SK-N-SH (cell line): ENCODE measurements around the gene DMRT2. TPM values are rescaled to one million over a fixed set of nuclear protein-coding genes. Genes with fewer than 3 reads are reported as not detected.
A peak's percentile ranks its signal among the peaks of the same experiment; 100 is the strongest.

Source experiments
- CTCF ChIA-PET: fragments of 300-600, 350-600 bp; formaldehyde crosslinking; extraction: SDS; loops from one replicate; lab custom pipeline; 2021; lab: Yijun Ruan, JAX
- POLR2A ChIA-PET: fragments of 350-600 bp; sonication (Branson Sonifier 250); formaldehyde crosslinking; extraction: SDS; loops from one replicate; lab custom pipeline; 2020; ENCODE audit warnings: antibody characterized with exemption, inconsistent platforms; lab: Yijun Ruan, JAX
- DNase-seq: peaks from one replicate; pipeline ENCODE4 v3.0.0; 2012
- H2AFZ ChIP-seq: fragments of 200-600 bp; sonication (generic); 2 replicates; pipeline ENCODE4 v1.8.1; 2016; ENCODE audit warnings: antibody characterized with exemption, mild to moderate bottlenecking, low read depth
- H3F3A ChIP-seq: fragments of 200-600 bp; sonication (generic); replicated peaks from 2 replicates; pipeline ENCODE3; 2016; ENCODE audit warnings: antibody characterized with exemption, mild to moderate bottlenecking; ENCODE audit not compliant: insufficient read depth
- H3K27ac ChIP-seq, 2 experiments: fragments of 200-500 bp in 1 of 2; fragments of 200-600 bp in 1 of 2; sonication (Bioruptor generic) in 1 of 2; sonication (generic), shearing (Covaris generic) in 1 of 2; 2 replicates each; pipeline versions ENCODE4 v1.5.1 to v1.6.1; 2014 to 2016; ENCODE audit warnings: low read depth in 2 of 2, inconsistent platforms in 1 of 2, low read length in 1 of 2, mild to moderate bottlenecking in 1 of 2, mixed read lengths in 1 of 2
- H3K27me3 ChIP-seq: fragments of 200-600 bp; sonication (generic), shearing (Covaris generic); 2 replicates; pipeline ENCODE4 v1.6.1; 2016; ENCODE audit warnings: mixed run types; ENCODE audit not compliant: insufficient read depth
- H3K36me3 ChIP-seq, 2 experiments: fragments of 200-500 bp in 1 of 2; fragments of 200-600 bp in 1 of 2; sonication (Bioruptor generic) in 1 of 2; sonication (generic) in 1 of 2; replicated peaks in 1 of 2; 2 replicates each; pipeline versions ENCODE3 to v1.5.1; 2014 to 2016; ENCODE audit warnings: low read length in 1 of 2, mild to moderate bottlenecking in 1 of 2; ENCODE audit not compliant: insufficient read depth in 2 of 2, control insufficient read depth in 1 of 2
- H3K4me1 ChIP-seq, 2 experiments: fragments of 200-500 bp in 1 of 2; fragments of 200-600 bp in 1 of 2; sonication (Bioruptor generic) in 1 of 2; sonication (generic), shearing (Covaris generic) in 1 of 2; 2 replicates each; pipeline versions ENCODE4 v1.5.1 to v1.6.1; 2014 to 2016; ENCODE audit warnings: low read depth in 1 of 2, low read length in 1 of 2, mixed run types in 1 of 2; ENCODE audit not compliant: insufficient read depth in 2 of 2, control insufficient read depth in 1 of 2
- H3K4me2 ChIP-seq: fragments of 200-600 bp; sonication (generic), shearing (Covaris generic); 2 replicates; pipeline ENCODE4 v1.6.1; 2017; ENCODE audit warnings: mixed run types
- H3K4me3 ChIP-seq, 2 experiments: fragments of 200-500 bp in 1 of 2; fragments of 200-600 bp in 1 of 2; sonication (Bioruptor generic) in 1 of 2; sonication (generic), shearing (Covaris generic) in 1 of 2; 2 replicates each; pipeline versions ENCODE4 v1.5.1 to v1.8.1; 2014 to 2016; ENCODE audit warnings: low read depth in 2 of 2, inconsistent platforms in 1 of 2, low read length in 1 of 2, mild to moderate bottlenecking in 1 of 2, mixed read lengths in 1 of 2, moderate library complexity in 1 of 2
- H3K79me2 ChIP-seq: fragments of 200-600 bp; sonication (generic); 2 replicates; pipeline ENCODE4 v1.8.1; 2017; ENCODE audit warnings: mild to moderate bottlenecking; ENCODE audit not compliant: insufficient read depth
- H3K9ac ChIP-seq: fragments of 200-600 bp; sonication (generic); 2 replicates; pipeline ENCODE4 v1.6.1; 2017; ENCODE audit warnings: mixed run types
- H3K9me2 ChIP-seq: fragments of 200-600 bp; sonication (generic); 2 replicates; pipeline ENCODE4 v1.6.1; 2017; ENCODE audit warnings: mixed run types
- H3K9me3 ChIP-seq: fragments of 200-600 bp; sonication (generic); 2 replicates; pipeline ENCODE4 v1.6.1; 2017; ENCODE audit warnings: mixed run types, mild to moderate bottlenecking, moderate library complexity
- H4K20me1 ChIP-seq: fragments of 200-600 bp; sonication (generic); 2 replicates; pipeline ENCODE4 v1.6.1; 2017; ENCODE audit warnings: mild to moderate bottlenecking, mixed run types; ENCODE audit not compliant: insufficient read depth
- EP300 ChIP-seq, 2 experiments: IDR thresholded peaks; 2 replicates each; pipeline versions ENCODE4 v1.4.0 to v1.6.1; 2012; ENCODE audit warnings: borderline replicate concordance in 1 of 2, low read depth in 1 of 2, low read length in 1 of 2
- GABPA ChIP-seq: IDR thresholded peaks from 2 replicates; pipeline ENCODE4 v1.4.0; 2012; ENCODE audit warnings: low read depth, mild to moderate bottlenecking
- JUND ChIP-seq: IDR thresholded peaks from 2 replicates; pipeline ENCODE4 v1.4.0; 2012
- MXI1 ChIP-seq: IDR thresholded peaks from 2 replicates; pipeline ENCODE4 v1.6.1; 2012; ENCODE audit warnings: mild to moderate bottlenecking, low read depth, low read length, improper control_type of control experiment
- NFIC ChIP-seq: IDR thresholded peaks from 2 replicates; pipeline ENCODE4 v1.4.0; 2012; ENCODE audit warnings: borderline replicate concordance
- POLR2AphosphoS5 ChIP-seq: IDR thresholded peaks from 2 replicates; pipeline ENCODE4 v1.6.1; 2012; ENCODE audit warnings: low read depth, low read length
- RAD21 ChIP-seq: IDR thresholded peaks from 2 replicates; pipeline ENCODE4 v1.6.1; 2012; ENCODE audit warnings: mild to moderate bottlenecking, low read length
- RCOR1 ChIP-seq: fragments of 150-350 bp; IDR thresholded peaks from 2 replicates; pipeline ENCODE4 v1.6.1; 2017; ENCODE audit warnings: antibody characterized with exemption, low read length
- RFX5 ChIP-seq: IDR thresholded peaks from 2 replicates; pipeline ENCODE4 v1.6.1; 2012; ENCODE audit warnings: mild to moderate bottlenecking, improper control_type of control experiment, low read length
- RXRA ChIP-seq: IDR thresholded peaks from 2 replicates; pipeline ENCODE4 v1.4.0; 2012; ENCODE audit warnings: low read depth, mild to moderate bottlenecking, borderline replicate concordance
- SIN3A ChIP-seq: IDR thresholded peaks from 2 replicates; pipeline ENCODE4 v1.6.1; 2012; ENCODE audit warnings: low read depth, mild to moderate bottlenecking, low read length, moderate library complexity, borderline replicate concordance
- SMC3 ChIP-seq: IDR thresholded peaks from 2 replicates; pipeline ENCODE4 v1.6.1; 2012; ENCODE audit warnings: low read depth, low read length, improper control_type of control experiment
- TAF1 ChIP-seq: IDR thresholded peaks from 2 replicates; pipeline ENCODE4 v1.6.1; 2012; ENCODE audit warnings: low read depth, mild to moderate bottlenecking, low read length, moderate library complexity, borderline replicate concordance
- TCF12 ChIP-seq: IDR thresholded peaks from 2 replicates; pipeline ENCODE4 v1.4.0; 2012
- WGBS: methylation state at CpG from one replicate; pipeline ENCODE4 v1.1.6; 2017; ENCODE audit warnings: low lambda C conversion rate; 5-methylcytosine and 5-hydroxymethylcytosine counted together
- polyA plus RNA-seq, 3 experiments: library from polyadenylated mRNA; depleted of rRNA; stranded (reverse); fragments of >200 nt; gene quantifications; 2 replicates each; pipeline ENCODE4 v1.2.3, GENCODE V29; 2012
- TF ChIP-seq, protein P1 (sequence below): fragments of 200-600 bp; sonication (generic); IDR thresholded peaks from 2 replicates; pipeline ENCODE4 v1.6.1; 2017; ENCODE audit warnings: antibody characterized with exemption, mild to moderate bottlenecking, moderate library complexity
- TF ChIP-seq, protein P2 (sequence below): IDR thresholded peaks from 2 replicates; pipeline ENCODE4 v1.4.0; 2012; ENCODE audit warnings: low read depth, borderline replicate concordance
- TF ChIP-seq, protein P3 (sequence below): IDR thresholded peaks from 2 replicates; pipeline ENCODE4 v1.4.0; 2012; ENCODE audit warnings: low read depth, borderline replicate concordance

DMRT2 gene
- polyA plus RNA-seq, 1 of the 3 experiments (the other 2 are of a cell fraction): not detected

DNA sequence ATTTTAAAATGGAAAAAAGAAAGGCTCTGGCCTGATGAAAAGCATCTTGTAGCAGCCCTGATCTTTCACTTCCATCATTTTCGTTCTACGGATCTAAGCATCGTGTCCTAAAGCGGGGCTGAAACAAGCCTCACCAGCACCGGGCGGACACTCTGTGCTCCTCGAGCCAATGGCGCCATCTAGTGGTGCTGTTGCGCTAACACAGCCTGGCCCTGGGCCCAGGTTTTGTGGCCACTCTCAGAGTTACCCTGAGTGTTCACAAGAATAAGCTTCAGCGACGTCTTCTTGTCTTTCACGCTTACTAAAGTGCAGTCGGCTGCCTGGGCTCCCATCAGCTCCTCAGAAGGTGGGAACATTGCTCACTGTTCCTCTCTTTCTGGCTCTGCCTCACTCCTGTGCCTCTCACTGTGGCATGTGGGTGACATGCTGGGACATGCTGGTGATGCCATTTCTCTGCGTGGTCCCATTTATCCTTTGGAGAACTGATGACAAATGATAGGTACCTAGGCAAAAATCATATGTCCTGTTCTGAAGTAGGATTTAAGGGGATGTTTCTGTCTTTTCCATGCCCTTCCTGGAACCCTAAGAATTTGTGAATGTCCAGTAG is 41.0 kb upstream of the DMRT2 start:
- peaks cover 43% of the 10 kb centered on the region for H3K27me3 ChIP-seq
- TF ChIP-seq, protein P1, sequence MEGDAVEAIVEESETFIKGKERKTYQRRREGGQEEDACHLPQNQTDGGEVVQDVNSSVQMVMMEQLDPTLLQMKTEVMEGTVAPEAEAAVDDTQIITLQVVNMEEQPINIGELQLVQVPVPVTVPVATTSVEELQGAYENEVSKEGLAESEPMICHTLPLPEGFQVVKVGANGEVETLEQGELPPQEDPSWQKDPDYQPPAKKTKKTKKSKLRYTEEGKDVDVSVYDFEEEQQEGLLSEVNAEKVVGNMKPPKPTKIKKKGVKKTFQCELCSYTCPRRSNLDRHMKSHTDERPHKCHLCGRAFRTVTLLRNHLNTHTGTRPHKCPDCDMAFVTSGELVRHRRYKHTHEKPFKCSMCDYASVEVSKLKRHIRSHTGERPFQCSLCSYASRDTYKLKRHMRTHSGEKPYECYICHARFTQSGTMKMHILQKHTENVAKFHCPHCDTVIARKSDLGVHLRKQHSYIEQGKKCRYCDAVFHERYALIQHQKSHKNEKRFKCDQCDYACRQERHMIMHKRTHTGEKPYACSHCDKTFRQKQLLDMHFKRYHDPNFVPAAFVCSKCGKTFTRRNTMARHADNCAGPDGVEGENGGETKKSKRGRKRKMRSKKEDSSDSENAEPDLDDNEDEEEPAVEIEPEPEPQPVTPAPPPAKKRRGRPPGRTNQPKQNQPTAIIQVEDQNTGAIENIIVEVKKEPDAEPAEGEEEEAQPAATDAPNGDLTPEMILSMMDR: peak; percentile 93
- peak; percentile 80 for TF ChIP-seq SMC3
- no peak for TF ChIP-seq RFX5
- peak; percentile 86 for TF ChIP-seq NFIC
- peak; percentile 90 for TF ChIP-seq RAD21
- H2AFZ ChIP-seq: no peak overlapping the region
- H3K9me3 ChIP-seq: no peaks in the 10 kb centered on the region
- CTCF ChIA-PET: interaction anchor here (0.5 to 4.0 kb wide), 32 partner anchors 10 to 660 kb away, joined by 3 to 41 read pairs (median 3); partner anchors contain the start of gene DMRT3
- H3K36me3 ChIP-seq: no peaks in the 10 kb centered on the region
- H3K4me2 ChIP-seq: 0 out of 2 replicates have a peak overlapping the region, but pooled peaks have one; percentile 0
- peak overlapping the region in 1 of 2 experiments; percentile 38; a peak in 1 of 4 replicates for H3K4me3 ChIP-seq
- H3K9ac ChIP-seq: no peak overlapping the region
- 4% methylated on average over 14 of the region's 14 CpGs for WGBS
- H3K27ac ChIP-seq: no peak overlapping the region
- H3K4me1 ChIP-seq: no peaks in the 10 kb centered on the region; a peak in 1 of 4 replicates
- no peaks in the 10 kb centered on the region for H3K79me2 ChIP-seq
- POLR2A ChIA-PET: no interaction called here
- DNase-seq: peak; percentile 74
- H3K9me2 ChIP-seq: no peaks in the 10 kb centered on the region
- no peaks in the 10 kb centered on the region for H3F3A ChIP-seq
- H4K20me1 ChIP-seq: no peaks in the 10 kb centered on the region

DNA sequence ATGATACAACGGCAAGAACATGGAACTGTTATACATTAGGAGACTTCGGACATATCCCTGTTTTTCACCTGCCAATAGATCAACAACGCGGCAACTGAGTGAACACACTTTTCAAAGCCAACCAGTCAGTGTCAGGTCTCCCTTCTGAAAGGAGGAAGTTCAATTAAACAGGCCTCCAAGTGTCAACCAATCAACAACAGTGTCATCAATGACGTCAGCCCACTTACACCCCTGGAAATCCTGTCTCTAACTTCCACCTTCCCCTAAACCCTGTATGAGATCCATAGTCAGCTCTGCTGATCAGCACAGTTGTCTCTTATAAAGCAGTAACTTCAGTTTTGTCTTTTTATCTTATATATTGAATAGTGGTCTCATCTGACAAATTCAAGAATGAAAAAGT is 37.1 kb upstream of the DMRT2 start:
- POLR2A ChIA-PET: no interaction called here
- CTCF ChIA-PET: no interaction called here

DNA sequence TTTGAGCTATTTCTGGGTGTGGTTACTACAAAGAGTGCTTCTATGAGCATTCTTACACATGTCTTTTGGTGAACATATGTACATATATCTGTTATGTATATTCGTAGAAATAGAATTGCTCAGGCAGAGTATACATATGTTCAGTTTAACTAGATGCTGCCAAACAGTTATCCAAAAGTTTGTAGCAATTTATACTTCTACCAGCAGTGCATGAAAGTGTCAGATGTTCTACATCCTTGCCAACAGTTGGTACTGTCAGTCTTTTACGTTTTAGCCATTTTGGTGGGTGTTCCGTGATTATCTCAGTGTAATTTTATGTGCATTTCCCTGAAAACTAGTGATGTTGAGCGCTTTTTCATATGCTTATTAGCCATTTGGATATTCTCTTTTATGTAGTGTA is 35.9 kb upstream of the DMRT2 start:
- POLR2A ChIA-PET: no interaction called here
- Histone ChIP-seq H3K27me3 (peaks cover 41% of the 10 kb centered on the region), H3F3A (no peaks in the 10 kb centered on the region), H3K9ac (no peak overlapping the region), H4K20me1 (no peaks in the 10 kb centered on the region), H2AFZ (no peak overlapping the region), H3K4me1 (no peaks in the 10 kb centered on the region; a peak in 1 of 4 replicates), H3K9me3 (no peaks in the 10 kb centered on the region), H3K27ac (no peak overlapping the region), H3K4me3 (no peak overlapping the region), H3K79me2 (no peaks in the 10 kb centered on the region), H3K9me2 (no peaks in the 10 kb centered on the region), H3K4me2 (no peak overlapping the region), H3K36me3 (no peaks in the 10 kb centered on the region)
- no peak for DNase-seq
- 3% methylated on average over 4 of the region's 4 CpGs for WGBS
- TF ChIP-seq SIN3A (no peak), TAF1 (no peak), RFX5 (no peak), GABPA (no peak), RXRA (no peak), MXI1 (no peak), RCOR1 (no peak), TCF12 (no peak), POLR2AphosphoS5 (no peak)
- TF ChIP-seq, protein P2, sequence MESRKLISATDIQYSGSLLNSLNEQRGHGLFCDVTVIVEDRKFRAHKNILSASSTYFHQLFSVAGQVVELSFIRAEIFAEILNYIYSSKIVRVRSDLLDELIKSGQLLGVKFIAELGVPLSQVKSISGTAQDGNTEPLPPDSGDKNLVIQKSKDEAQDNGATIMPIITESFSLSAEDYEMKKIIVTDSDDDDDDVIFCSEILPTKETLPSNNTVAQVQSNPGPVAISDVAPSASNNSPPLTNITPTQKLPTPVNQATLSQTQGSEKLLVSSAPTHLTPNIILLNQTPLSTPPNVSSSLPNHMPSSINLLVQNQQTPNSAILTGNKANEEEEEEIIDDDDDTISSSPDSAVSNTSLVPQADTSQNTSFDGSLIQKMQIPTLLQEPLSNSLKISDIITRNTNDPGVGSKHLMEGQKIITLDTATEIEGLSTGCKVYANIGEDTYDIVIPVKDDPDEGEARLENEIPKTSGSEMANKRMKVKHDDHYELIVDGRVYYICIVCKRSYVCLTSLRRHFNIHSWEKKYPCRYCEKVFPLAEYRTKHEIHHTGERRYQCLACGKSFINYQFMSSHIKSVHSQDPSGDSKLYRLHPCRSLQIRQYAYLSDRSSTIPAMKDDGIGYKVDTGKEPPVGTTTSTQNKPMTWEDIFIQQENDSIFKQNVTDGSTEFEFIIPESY: no peak
- TF ChIP-seq, protein P3, sequence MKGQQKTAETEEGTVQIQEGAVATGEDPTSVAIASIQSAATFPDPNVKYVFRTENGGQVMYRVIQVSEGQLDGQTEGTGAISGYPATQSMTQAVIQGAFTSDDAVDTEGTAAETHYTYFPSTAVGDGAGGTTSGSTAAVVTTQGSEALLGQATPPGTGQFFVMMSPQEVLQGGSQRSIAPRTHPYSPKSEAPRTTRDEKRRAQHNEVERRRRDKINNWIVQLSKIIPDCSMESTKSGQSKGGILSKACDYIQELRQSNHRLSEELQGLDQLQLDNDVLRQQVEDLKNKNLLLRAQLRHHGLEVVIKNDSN: no peak
- CTCF ChIA-PET: no interaction called here

More for the DNA sequence above, 37.1 kb upstream of the DMRT2 start:
- H3K4me2 ChIP-seq: no peak overlapping the region
- H3K9me3 ChIP-seq: no peaks in the 10 kb centered on the region
- H3F3A ChIP-seq: no peaks in the 10 kb centered on the region
- no peaks in the 10 kb centered on the region for H4K20me1 ChIP-seq
- 5% methylated on average over 5 of the region's 5 CpGs for WGBS
- H3K27ac ChIP-seq: no peak overlapping the region
- H3K36me3 ChIP-seq: no peaks in the 10 kb centered on the region
- no peak for DNase-seq
- no peaks in the 10 kb centered on the region for H3K9me2 ChIP-seq
- no peaks in the 10 kb centered on the region for H3K79me2 ChIP-seq
- TF ChIP-seq EP300 (IDR thresholded peaks at IDR 0.05; ENCODE audit: borderline replicate concordance in 1 of 2, low read depth in 1 of 2, low read length in 1 of 2) (no peak), SMC3 (no peak), JUND (no peak), POLR2AphosphoS5 (no peak)
- H3K27me3 ChIP-seq: peaks cover 41% of the 10 kb centered on the region
- H2AFZ ChIP-seq: no peak overlapping the region
- H3K4me3 ChIP-seq: no peak overlapping the region
- H3K9ac ChIP-seq: no peak overlapping the region
- H3K4me1 ChIP-seq: no peaks in the 10 kb centered on the region; a peak in 1 of 4 replicates
